Gastrocnemius medialis (tissue), 4 donors: ENCODE measurements around the gene SATB2.

ENCODE experiments used
- CTCF ChIP-seq, 5 experiments: fragments of 450-650 bp in 3 of 5; fragments of 200-600 bp in 2 of 5; sonication (generic) in 2 of 5; IDR thresholded peaks in 4 of 5; conservative IDR thresholded peaks in 1 of 5; 1 replicate in 4 of 5; 2 replicates in 1 of 5; pipeline ENCODE4 v1.5.1; 2016 to 2019; ENCODE audit warnings: antibody characterized with exemption in 5 of 5, mild to moderate bottlenecking in 3 of 5, moderate library complexity in 3 of 5
- POLR2A ChIP-seq, 2 donors: fragments of 450-650 bp; IDR thresholded peaks; one replicate each; pipeline ENCODE4 v1.6.1; 2017; ENCODE audit warnings: antibody characterized with exemption in 2 of 2, mild to moderate bottlenecking in 2 of 2, moderate library complexity in 2 of 2

- TF ChIP-seq CTCF (IDR thresholded peaks at IDR 0.05 in 4 of 5, conservative IDR thresholded peaks at IDR 0.05 in 1 of 5) = no peak
- TF ChIP-seq POLR2A (IDR thresholded peaks at IDR 0.05) = no peak
Measured at GRCh38 chr2:199279146-199279545, 178.6 kb downstream of the SATB2 start.
